ENCODE results near the gene KHK.
"Not testable (repeated sequence)": the region's sequence is repeated elsewhere in the genome, so short reads cannot be mapped to it uniquely, and the experiment has no call there.

- not testable (repeated sequence) for TF ChIP-seq MAX (IDR thresholded peaks at IDR 0.05); SMC3 (IDR thresholded peaks at IDR 0.05); EP300 (IDR thresholded peaks at IDR 0.05); SREBF2 (IDR thresholded peaks at IDR 0.05); CTCF (IDR thresholded peaks at IDR 0.05); CEBPB (IDR thresholded peaks at IDR 0.05); RAD21 (conservative IDR thresholded peaks at IDR 0.05 in 1 of 2, IDR thresholded peaks at IDR 0.05 in 1 of 2); REST (IDR thresholded peaks at IDR 0.05)
Measured at GRCh38 chr2:27119330-27119670, 32.7 kb downstream of the KHK start.

All from A549 (cell line).